Activated CD8-positive, alpha-beta T cell treated with anti-CD3 and anti-CD28 coated beads, Interleukin-2, amount 10 ng/mL, durations not matched to agents 7 days and 5 days (primary cell): ENCODE data around the gene MCU. TPM values are rescaled to one million over a fixed set of nuclear protein-coding genes. Genes with fewer than 3 reads are reported as not detected.
"Not testable (repeated sequence)": the region's sequence is repeated elsewhere in the genome, so short reads cannot be mapped to it uniquely, and the experiment has no call there.

Source experiments
- ATAC-seq: fragments of 150-1000 bp; cut with Tn5 transposase; one replicate; pipeline ENCODE4 v1.10.0; 2021; ENCODE audit warnings: moderate library complexity
- CTCF ChIA-PET: fragments of 350-600 bp; sonication (Branson Sonifier 250); formaldehyde crosslinking; loops from one replicate; lab custom pipeline; 2021; ENCODE audit warnings: antibody characterized with exemption; lab: Charles Lee
- POLR2A ChIA-PET: fragments of 350-600 bp; sonication (Branson Sonifier 250); formaldehyde crosslinking; loops from one replicate; lab custom pipeline; 2021; ENCODE audit warnings: antibody characterized with exemption; lab: Charles Lee
- DNase-seq: peaks from one replicate; pipeline ENCODE4 v3.0.0-alpha.2; 2020
- H3K27ac Mint-ChIP-seq: one replicate; pipeline ENCODE4 v1.8.0; 2021; ENCODE audit warnings: mild to moderate bottlenecking, mixed read lengths
- H3K27me3 Mint-ChIP-seq: one replicate; pipeline ENCODE4 v1.8.0; 2021; ENCODE audit warnings: low read depth, mixed read lengths
- H3K36me3 Mint-ChIP-seq: one replicate; pipeline ENCODE4 v1.8.0; 2021; ENCODE audit warnings: low read depth, mixed read lengths
- H3K4me1 Mint-ChIP-seq: one replicate; pipeline ENCODE4 v1.8.0; 2021; ENCODE audit warnings: low read depth, mixed read lengths
- H3K4me3 Mint-ChIP-seq: one replicate; pipeline ENCODE4 v1.8.0; 2021; ENCODE audit warnings: mild to moderate bottlenecking, mixed read lengths
- H3K9me3 Mint-ChIP-seq: one replicate; pipeline ENCODE4 v1.8.0; 2022; ENCODE audit warnings: mixed read lengths; ENCODE audit not compliant: insufficient read depth
- total RNA-seq, 2 experiments: library from RNA; stranded (reverse); gene quantifications; one replicate each; pipeline ENCODE4 v1.2.3, GENCODE V29; 2021

The MCU gene
- total RNA-seq, 2 experiments from 2014 or later: 11.3 to 11.6 TPM

- CTCF ChIA-PET: interaction anchor here (1.8 kb wide), 1 partner anchor 15 kb away, joined by 3 read pairs; no protein-coding TSS in a partner anchor
These were observed 43.5 kb downstream of the MCU start for GRCh38 chr10:72735288-72735936.

GRCh38 chr10:72736176-72736827 is 44.4 kb downstream of the MCU start:
- no peak for ATAC-seq
- H3K27me3 Mint-ChIP-seq: no peaks in the 10 kb centered on the region
- no peaks in the 10 kb centered on the region for H3K9me3 Mint-ChIP-seq
- ChIA-PET CTCF (interaction anchor here (0.7 to 1.8 kb wide), 2 partner anchors 16 to 337 kb away, joined by 3 read pairs; no protein-coding TSS in a partner anchor), POLR2A (no interaction called here)
- H3K4me3 Mint-ChIP-seq: no peak overlapping the region
- H3K36me3 Mint-ChIP-seq: no peaks in the 10 kb centered on the region
- H3K27ac Mint-ChIP-seq: no peak overlapping the region
- no peak for DNase-seq
- H3K4me1 Mint-ChIP-seq: no peaks in the 10 kb centered on the region

More at GRCh38 chr10:72735288-72735936, 43.5 kb downstream of the MCU start:
- POLR2A ChIA-PET: no interaction called here
- ATAC-seq: no peak
- H3K4me1 Mint-ChIP-seq: no peaks in the 10 kb centered on the region
- H3K4me3 Mint-ChIP-seq: no peak overlapping the region
- no peak for DNase-seq
- H3K27me3 Mint-ChIP-seq: no peaks in the 10 kb centered on the region
- no peaks in the 10 kb centered on the region for H3K36me3 Mint-ChIP-seq
- no peak overlapping the region for H3K27ac Mint-ChIP-seq
- H3K9me3 Mint-ChIP-seq: no peaks in the 10 kb centered on the region

GRCh38 chr10:72736828-72737220 is 44.9 kb downstream of the MCU start:
- Mint-ChIP-seq H3K9me3 (no peaks in the 10 kb centered on the region), H3K27me3 (no peaks in the 10 kb centered on the region), H3K4me1 (no peaks in the 10 kb centered on the region), H3K36me3 (no peaks in the 10 kb centered on the region), H3K4me3 (no peak overlapping the region), H3K27ac (no peak overlapping the region)
- ChIA-PET POLR2A (no interaction called here), CTCF (interaction anchor here (0.7 to 1.8 kb wide), 2 partner anchors 16 to 336 kb away, joined by 3 read pairs; no protein-coding TSS in a partner anchor)
- no peak for ATAC-seq
- no peak for DNase-seq

DNA sequence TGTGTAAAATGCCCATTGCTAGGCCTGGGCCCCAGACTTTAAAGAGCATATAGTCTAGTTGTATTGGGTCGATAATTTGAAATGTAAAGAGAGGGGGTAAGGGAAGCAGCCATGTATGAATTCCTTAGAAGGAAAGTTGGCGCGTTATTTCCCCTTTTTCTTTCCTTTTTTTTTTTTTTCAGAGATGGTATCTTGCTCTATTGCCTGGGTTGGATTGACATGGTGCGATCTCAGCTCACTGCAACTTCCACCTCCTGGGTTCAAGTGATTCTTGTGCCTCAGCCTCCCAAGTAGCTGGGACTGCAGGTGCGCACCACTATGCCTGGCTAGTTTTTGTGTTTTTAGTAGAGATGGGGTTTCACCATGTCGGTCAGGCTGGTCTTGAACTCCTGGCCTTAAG is 45.4 kb downstream of the MCU start:
- H3K36me3 Mint-ChIP-seq, H3K4me3 Mint-ChIP-seq, DNase-seq, H3K9me3 Mint-ChIP-seq, H3K27ac Mint-ChIP-seq, POLR2A ChIA-PET, H3K4me1 Mint-ChIP-seq, H3K27me3 Mint-ChIP-seq, ATAC-seq: not testable (repeated sequence)
- CTCF ChIA-PET: interaction anchor here (0.7 kb wide), 1 partner anchor 336 kb away, joined by 3 read pairs; no protein-coding TSS in a partner anchor

- ChIA-PET CTCF (no interaction called here), POLR2A (no interaction called here)
- no peaks in the 10 kb centered on the region for H3K36me3 Mint-ChIP-seq
- no peaks in the 10 kb centered on the region for H3K9me3 Mint-ChIP-seq
- H3K4me3 Mint-ChIP-seq: no peak overlapping the region
- H3K27me3 Mint-ChIP-seq: no peaks in the 10 kb centered on the region
- no peaks in the 10 kb centered on the region for H3K4me1 Mint-ChIP-seq
- ATAC-seq (no peak), DNase-seq (no peak)
- no peak overlapping the region for H3K27ac Mint-ChIP-seq
These were observed 46.5 kb downstream of the MCU start for GRCh38 chr10:72738486-72738885.

DNA sequence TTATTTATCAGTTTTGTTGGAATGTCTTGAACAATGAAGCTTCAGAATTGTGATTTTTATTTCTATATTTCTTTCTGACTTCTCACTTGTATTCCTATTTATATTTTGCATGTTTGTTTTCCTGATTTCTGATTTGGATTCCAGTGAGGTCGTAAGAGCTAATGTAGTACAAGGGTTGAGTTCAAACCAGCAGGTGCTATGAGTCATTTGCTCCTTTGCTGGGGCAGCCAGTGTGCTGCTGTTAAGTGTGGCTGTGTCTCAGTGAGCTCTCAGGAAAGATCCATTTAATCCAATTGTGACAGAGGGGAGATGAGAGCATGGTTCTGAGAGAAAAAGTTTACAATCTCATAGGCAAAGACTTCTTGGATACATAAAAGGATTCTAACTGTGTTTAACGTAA is 48.6 kb downstream of the MCU start:
- DNase-seq (no peak), ATAC-seq (no peak)
- Mint-ChIP-seq H3K36me3 (no peaks in the 10 kb centered on the region), H3K4me3 (no peak overlapping the region), H3K27me3 (no peaks in the 10 kb centered on the region), H3K9me3 (no peaks in the 10 kb centered on the region), H3K27ac (no peak overlapping the region), H3K4me1 (no peaks in the 10 kb centered on the region)
- ChIA-PET POLR2A (no interaction called here), CTCF (interaction anchor here (0.6 kb wide), 1 partner anchor 257 kb away, joined by 5 read pairs; no protein-coding TSS in a partner anchor)

- POLR2A ChIA-PET: no interaction called here
- DNase-seq: no peak
- no peaks in the 10 kb centered on the region for H3K27me3 Mint-ChIP-seq
- no peaks in the 10 kb centered on the region for H3K9me3 Mint-ChIP-seq
- no peaks in the 10 kb centered on the region for H3K36me3 Mint-ChIP-seq
- no peak for ATAC-seq
- no peak overlapping the region for H3K4me3 Mint-ChIP-seq
- CTCF ChIA-PET: no interaction called here
- H3K27ac Mint-ChIP-seq: no peak overlapping the region
- H3K4me1 Mint-ChIP-seq: no peaks in the 10 kb centered on the region
These were observed 50.1 kb downstream of the MCU start for GRCh38 chr10:72742092-72742491.

GRCh38 chr10:72742797-72743196 is 50.9 kb downstream of the MCU start:
- Mint-ChIP-seq H3K27ac (no peak overlapping the region), H3K27me3 (no peaks in the 10 kb centered on the region), H3K4me3 (no peak overlapping the region), H3K4me1 (no peaks in the 10 kb centered on the region), H3K9me3 (no peaks in the 10 kb centered on the region), H3K36me3 (no peaks in the 10 kb centered on the region)
- CTCF ChIA-PET: no interaction called here
- no peak for ATAC-seq
- POLR2A ChIA-PET: no interaction called here
- no peak for DNase-seq

GRCh38 chr10:72744566-72744965 is 52.6 kb downstream of the MCU start:
- Mint-ChIP-seq H3K4me3 (no peak overlapping the region), H3K27me3 (no peaks in the 10 kb centered on the region), H3K27ac (no peak overlapping the region), H3K4me1 (no peaks in the 10 kb centered on the region), H3K36me3 (no peaks in the 10 kb centered on the region), H3K9me3 (no peaks in the 10 kb centered on the region)
- ChIA-PET POLR2A (no interaction called here), CTCF (interaction anchor here (1.6 kb wide), 1 partner anchor 10 kb away, joined by 4 read pairs; no protein-coding TSS in a partner anchor)
- ATAC-seq (no peak), DNase-seq (no peak)

- no peak overlapping the region for H3K27ac Mint-ChIP-seq
- no peaks in the 10 kb centered on the region for H3K27me3 Mint-ChIP-seq
- H3K9me3 Mint-ChIP-seq: no peaks in the 10 kb centered on the region
- H3K36me3 Mint-ChIP-seq: no peaks in the 10 kb centered on the region
- H3K4me1 Mint-ChIP-seq: no peaks in the 10 kb centered on the region
- no peak for ATAC-seq
- no peak for DNase-seq
- H3K4me3 Mint-ChIP-seq: no peak overlapping the region
- POLR2A ChIA-PET: no interaction called here
- CTCF ChIA-PET: no interaction called here
These were observed 54.8 kb downstream of the MCU start for GRCh38 chr10:72746426-72747363.

GRCh38 chr10:72747521-72747920 is 55.6 kb downstream of the MCU start:
- no peak overlapping the region for H3K27ac Mint-ChIP-seq
- H3K4me3 Mint-ChIP-seq: no peak overlapping the region
- no peaks in the 10 kb centered on the region for H3K36me3 Mint-ChIP-seq
- no peaks in the 10 kb centered on the region for H3K4me1 Mint-ChIP-seq
- no peaks in the 10 kb centered on the region for H3K9me3 Mint-ChIP-seq
- ChIA-PET POLR2A (no interaction called here), CTCF (no interaction called here)
- DNase-seq (no peak), ATAC-seq (no peak)
- no peaks in the 10 kb centered on the region for H3K27me3 Mint-ChIP-seq
